GM12801 (cell line): ENCODE data around the gene SLC24A2.

ENCODE experiments used
- CTCF ChIP-seq: IDR thresholded peaks from one replicate; pipeline ENCODE4 v1.5.1; 2011; ENCODE audit warnings: control low read depth; ENCODE audit not compliant: insufficient read length; ENCODE audit errors: extremely low read depth

Gene SLC24A2

DNA sequence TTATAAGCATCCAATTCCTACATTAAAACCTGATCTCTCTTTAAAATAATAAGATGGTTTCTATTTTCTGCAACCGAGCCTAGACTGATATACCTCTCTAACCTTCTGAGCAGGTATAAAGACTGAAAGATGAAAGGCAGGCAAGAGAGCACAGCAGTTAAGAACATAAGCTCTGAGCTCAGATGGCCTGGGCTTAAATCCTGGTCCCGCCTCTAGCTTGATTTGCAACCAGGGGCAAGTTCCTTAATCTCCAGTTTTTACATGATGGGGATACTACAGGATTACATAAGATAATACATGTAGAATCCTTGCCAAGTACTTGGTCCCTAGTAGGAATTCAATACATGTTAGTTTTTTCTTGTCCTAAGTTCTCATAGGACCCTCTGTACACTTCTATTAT, 33.9 kb downstream of the SLC24A2 start:
- TF ChIP-seq CTCF: no peak

DNA sequence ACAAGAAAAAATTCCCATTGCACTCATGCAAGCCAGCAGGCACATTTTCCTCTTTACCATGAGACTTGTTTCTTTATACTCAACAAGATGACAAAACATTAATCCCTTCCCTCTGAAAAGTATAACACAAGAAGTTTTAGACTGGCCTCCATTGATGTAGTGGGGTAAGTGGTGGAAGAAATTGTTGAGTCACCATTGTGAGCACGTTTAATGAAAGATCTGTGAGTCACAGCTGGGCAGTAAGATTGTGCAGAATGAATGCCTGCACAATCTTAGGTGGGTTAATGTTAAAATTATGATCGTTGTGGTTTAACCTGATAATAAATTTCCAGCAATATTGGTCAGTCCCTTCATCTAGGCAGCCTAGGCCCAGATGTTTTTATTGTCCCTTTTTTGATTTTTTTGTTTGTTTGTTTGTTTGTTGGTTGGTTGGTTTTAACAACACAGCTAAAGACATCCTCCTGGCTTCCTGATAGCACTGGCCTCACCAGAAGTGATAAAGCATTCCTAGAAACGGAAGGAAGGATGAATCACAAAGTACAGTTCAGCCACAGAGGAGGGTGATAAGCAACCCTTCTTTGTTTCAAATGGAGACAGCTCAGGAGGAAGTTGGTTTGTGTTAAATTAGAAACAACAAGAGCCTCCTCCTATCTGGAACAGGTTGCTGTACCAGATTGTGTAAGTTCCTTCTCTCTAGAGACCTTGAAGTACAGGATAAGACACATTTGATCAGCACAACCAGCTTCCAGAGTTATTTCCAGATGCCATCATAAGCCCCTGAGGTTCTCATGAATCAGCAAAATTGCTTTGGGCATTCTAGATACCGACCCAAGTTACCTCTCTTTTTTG, 40.3 kb downstream of the SLC24A2 start:
- no peak for TF ChIP-seq CTCF

DNA sequence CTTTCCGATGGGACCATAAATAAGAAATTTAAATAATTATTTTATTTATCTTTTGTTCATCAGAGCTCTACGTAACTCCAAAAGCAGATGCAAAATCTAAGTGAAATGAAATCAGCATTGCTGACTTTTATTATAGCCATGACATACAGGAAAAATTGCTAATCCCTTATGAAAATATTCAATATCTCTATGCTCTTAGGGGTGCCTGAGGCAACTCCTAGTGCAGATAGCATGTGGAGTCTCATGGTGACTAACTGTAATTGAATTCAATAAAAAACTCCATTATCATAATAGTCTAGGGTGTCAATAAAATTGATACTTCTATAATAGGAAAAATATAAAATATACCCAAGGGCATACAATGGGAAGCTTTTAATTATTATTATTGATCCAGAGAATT, 42.6 kb downstream of the SLC24A2 start:
- no peak for TF ChIP-seq CTCF

DNA sequence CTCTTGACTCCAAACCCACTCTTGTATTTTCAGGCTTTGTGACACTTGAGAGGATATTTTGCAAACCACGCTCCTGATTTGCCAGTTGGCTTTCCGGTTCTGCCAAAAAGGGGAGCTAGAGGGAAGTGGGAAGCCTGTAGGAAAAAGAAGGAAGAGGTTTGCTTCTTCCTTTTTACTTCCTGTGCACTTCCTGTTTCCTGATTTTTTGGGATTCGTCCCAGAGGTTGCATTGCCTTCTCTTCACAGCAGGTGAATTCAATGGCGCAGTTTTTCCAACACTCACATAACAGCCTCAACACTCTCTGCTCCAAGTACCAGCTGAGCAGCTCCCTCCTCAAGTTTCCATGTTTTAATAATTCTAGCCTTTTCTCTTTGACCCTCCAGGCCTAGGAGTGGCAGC, 47.7 kb downstream of the SLC24A2 start:
- no peak for TF ChIP-seq CTCF
